Caco-2 (cell line): Measurements from ENCODE around the gene YBX2. TPM values are rescaled to one million over a fixed set of nuclear protein-coding genes. Genes with fewer than 3 reads are reported as not detected.

Experiments used
- BruUV-seq: library from RNA; stranded (reverse); fragments of 400-500 nt; replicated peaks from 2 replicates; lab custom pipeline; 2021; lab: Mats Ljungman, UMichigan
- CTCF ChIA-PET: fragments of 300-600 bp; sonication (Branson Sonifier 250); formaldehyde crosslinking; loops from one replicate; lab custom pipeline; 2022; ENCODE audit warnings: antibody characterized with exemption; lab: Charles Lee
- POLR2A ChIA-PET: fragments of 300-600 bp; sonication (Branson Sonifier 250); formaldehyde crosslinking; loops from one replicate; lab custom pipeline; 2022; ENCODE audit warnings: antibody characterized with exemption; lab: Charles Lee
- DNase-seq, 2 experiments: peaks; one replicate each; pipeline versions ENCODE4 v3.0.0 to v3.0.0-alpha.2; 2020 to 2022
- H3K27me3 ChIP-seq: replicated peaks from 2 replicates; pipeline ENCODE4 v1.6.0; 2011; ENCODE audit warnings: low read length; ENCODE audit not compliant: control insufficient read depth, insufficient read depth
- H3K36me3 ChIP-seq: 2 replicates; pipeline ENCODE4 v1.5.1; 2011; ENCODE audit warnings: low read length; ENCODE audit not compliant: control insufficient read depth, insufficient read depth
- H3K4me1 ChIP-seq: fragments of 250-450 bp; sonication (Bioruptor Pico); 2 replicates; pipeline ENCODE4 v1.5.1; 2020; ENCODE audit warnings: mild to moderate bottlenecking
- H3K4me3 ChIP-seq: 2 replicates; pipeline ENCODE4 v1.5.1; 2011; ENCODE audit warnings: low read depth, mild to moderate bottlenecking, control low read depth, low read length
- H3K9me3 ChIP-seq: fragments of 250-450 bp; sonication (Bioruptor Pico); 2 replicates; pipeline ENCODE4 v1.5.1; 2020; ENCODE audit warnings: mild to moderate bottlenecking, moderate library complexity
- H3K27ac Mint-ChIP-seq: one replicate; pipeline ENCODE4 v1.8.0; 2022; ENCODE audit warnings: mixed read lengths; ENCODE audit not compliant: unreplicated experiment
- H3K27me3 Mint-ChIP-seq: one replicate; pipeline ENCODE4 v1.8.0; 2022; ENCODE audit warnings: mixed read lengths; ENCODE audit not compliant: insufficient read depth, unreplicated experiment
- H3K36me3 Mint-ChIP-seq: one replicate; pipeline ENCODE4 v1.8.0; 2022; ENCODE audit warnings: mild to moderate bottlenecking, mixed read lengths; ENCODE audit not compliant: insufficient read depth, unreplicated experiment
- H3K4me1 Mint-ChIP-seq: one replicate; pipeline ENCODE4 v1.8.0; 2022; ENCODE audit warnings: low read depth, mixed read lengths; ENCODE audit not compliant: unreplicated experiment
- H3K4me3 Mint-ChIP-seq: one replicate; pipeline ENCODE4 v1.8.0; 2022; ENCODE audit warnings: mild to moderate bottlenecking, moderate library complexity, mixed read lengths; ENCODE audit not compliant: unreplicated experiment
- H3K9me3 Mint-ChIP-seq: one replicate; pipeline ENCODE4 v1.8.0; 2022; ENCODE audit warnings: mixed read lengths; ENCODE audit not compliant: unreplicated experiment
- CTCF ChIP-seq, 2 experiments: fragments of 200-600 bp in 1 of 2; IDR thresholded peaks; 1 replicate in 1 of 2; 2 replicates in 1 of 2; pipeline versions ENCODE4 v1.5.1 to v1.8.0; 2011 to 2022; ENCODE audit warnings: antibody characterized with exemption in 1 of 2, control low read depth in 1 of 2, inconsistent platforms in 1 of 2, low read depth in 1 of 2, low read length in 1 of 2, mild to moderate bottlenecking in 1 of 2, moderate library complexity in 1 of 2; ENCODE audit not compliant: insufficient read depth in 1 of 2, severe bottlenecking in 1 of 2, unreplicated experiment in 1 of 2
- intact Hi-C: fragments of 100-400 bp; cut with micrococcal nuclease; formaldehyde crosslinking; loops from one replicate; pipeline ENCODE4 v1.10.0; 2022; ENCODE audit not compliant: unreplicated experiment
- total RNA-seq: library from RNA; stranded (reverse); gene quantifications from 2 replicates; pipeline ENCODE4 v1.2.3, GENCODE V29; 2022

The YBX2 gene
- total RNA-seq, 1 experiment from 2014 or later = 27.6 TPM

- no peaks in the 10 kb centered on the region for H3K36me3 ChIP-seq
- no peak for DNase-seq
- BruUV-seq = no TSS peak
- CTCF ChIA-PET = no interaction called here
- no peaks in the 10 kb centered on the region for H3K27me3 ChIP-seq
- H3K27me3 Mint-ChIP-seq = no peaks in the 10 kb centered on the region
- no peak overlapping the region for H3K4me3 Mint-ChIP-seq
- no peak overlapping the region for H3K27ac Mint-ChIP-seq
- H3K4me1 ChIP-seq = no peaks in the 10 kb centered on the region; the same call in 1 of the 2 replicates
- intact Hi-C loops = no loop called here
- TF ChIP-seq CTCF (IDR thresholded peaks at IDR 0.05; ENCODE audit: insufficient read depth in 1 of 2, low read depth in 1 of 2, low read length in 1 of 2, severe bottlenecking in 1 of 2, unreplicated experiment in 1 of 2) = no peak
- H3K9me3 Mint-ChIP-seq = no peaks in the 10 kb centered on the region
- H3K9me3 ChIP-seq = no peaks in the 10 kb centered on the region
- POLR2A ChIA-PET = no interaction called here
- peaks cover 5% of the 10 kb centered on the region for H3K36me3 Mint-ChIP-seq
- no peak overlapping the region for H3K4me3 ChIP-seq
- no peaks in the 10 kb centered on the region for H3K4me1 Mint-ChIP-seq
Measured at GRCh38 chr17:7285679-7286078, 8.8 kb downstream of the YBX2 start.

- Histone ChIP-seq H3K9me3 (no peaks in the 10 kb centered on the region), H3K4me1 (peaks cover 3% of the 10 kb centered on the region; the same call in 1 of the 2 replicates), H3K4me3 (no peak overlapping the region), H3K27me3 (no peaks in the 10 kb centered on the region), H3K36me3 (no peaks in the 10 kb centered on the region)
- TF ChIP-seq CTCF (IDR thresholded peaks at IDR 0.05; ENCODE audit: insufficient read depth in 1 of 2, low read depth in 1 of 2, low read length in 1 of 2, severe bottlenecking in 1 of 2, unreplicated experiment in 1 of 2) = no peak
- H3K4me1 Mint-ChIP-seq = peaks cover 7% of the 10 kb centered on the region
- CTCF ChIA-PET = no interaction called here
- no TSS peak for BruUV-seq
- no peaks in the 10 kb centered on the region for H3K27me3 Mint-ChIP-seq
- H3K27ac Mint-ChIP-seq = no peak overlapping the region
- H3K9me3 Mint-ChIP-seq = no peaks in the 10 kb centered on the region
- POLR2A ChIA-PET = no interaction called here
- H3K36me3 Mint-ChIP-seq = peaks cover 5% of the 10 kb centered on the region
- intact Hi-C loops = no loop called here
- no peak overlapping the region for H3K4me3 Mint-ChIP-seq
- no peak for DNase-seq
Measured at GRCh38 chr17:7284911-7285310, 9.5 kb downstream of the YBX2 start.

DNA sequence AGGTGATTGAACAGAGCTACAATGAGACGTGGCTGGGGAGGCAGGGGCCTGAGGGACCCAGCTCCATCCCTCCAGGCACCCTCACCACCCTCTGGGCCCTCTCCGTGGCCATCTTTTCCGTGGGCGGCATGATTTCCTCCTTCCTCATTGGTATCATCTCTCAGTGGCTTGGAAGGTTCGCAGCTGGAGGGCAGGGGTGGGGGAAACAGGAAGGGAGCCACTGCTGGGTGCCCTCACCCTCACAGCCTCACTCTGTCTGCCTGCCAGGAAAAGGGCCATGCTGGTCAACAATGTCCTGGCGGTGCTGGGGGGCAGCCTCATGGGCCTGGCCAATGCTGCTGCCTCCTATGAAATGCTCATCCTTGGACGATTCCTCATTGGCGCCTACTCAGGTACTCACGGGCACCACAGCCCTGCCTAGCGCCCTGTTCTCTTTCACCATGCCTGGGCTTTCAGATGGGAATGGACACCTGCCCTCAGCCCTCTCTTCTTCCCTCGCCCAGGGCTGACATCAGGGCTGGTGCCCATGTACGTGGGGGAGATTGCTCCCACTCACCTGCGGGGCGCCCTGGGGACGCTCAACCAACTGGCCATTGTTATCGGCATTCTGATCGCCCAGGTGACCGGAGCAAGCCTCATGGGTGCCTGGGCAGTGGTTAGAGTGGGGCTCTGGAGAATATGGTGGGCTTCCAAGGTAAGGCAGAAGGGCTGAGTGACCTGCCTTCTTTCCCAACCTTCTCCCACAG lies 10.8 kb downstream of the YBX2 start:
- Histone ChIP-seq H3K27me3 (no peaks in the 10 kb centered on the region), H3K9me3 (no peaks in the 10 kb centered on the region), H3K4me1 (peaks cover 3% of the 10 kb centered on the region; the same call in 1 of the 2 replicates), H3K4me3 (no peak overlapping the region), H3K36me3 (no peaks in the 10 kb centered on the region)
- intact Hi-C loops = no loop called here
- BruUV-seq = no TSS peak
- CTCF ChIA-PET = interaction anchor here (1.1 kb wide), 1 partner anchor 13 kb away, joined by 3 read pairs; no protein-coding TSS in a partner anchor
- POLR2A ChIA-PET = interaction anchor here (0.6 kb wide), 1 partner anchor 30 kb away, joined by 3 read pairs; no protein-coding TSS in a partner anchor
- Mint-ChIP-seq H3K9me3 (no peaks in the 10 kb centered on the region), H3K27me3 (no peaks in the 10 kb centered on the region), H3K4me1 (peaks cover 8% of the 10 kb centered on the region), H3K27ac (no peak overlapping the region), H3K4me3 (no peak overlapping the region), H3K36me3 (peaks cover 5% of the 10 kb centered on the region)
- DNase-seq = no peak
- no peak for TF ChIP-seq CTCF (IDR thresholded peaks at IDR 0.05; ENCODE audit: insufficient read depth in 1 of 2, low read depth in 1 of 2, low read length in 1 of 2, severe bottlenecking in 1 of 2, unreplicated experiment in 1 of 2)
